GM12801 (cell line): Measurements from ENCODE around the gene WNK2.

Source experiments
- CTCF ChIP-seq: IDR thresholded peaks from one replicate; pipeline ENCODE4 v1.5.1; 2011; ENCODE audit warnings: control low read depth; ENCODE audit not compliant: insufficient read length; ENCODE audit errors: extremely low read depth

Gene WNK2

GRCh38 chr9:93203026-93203717 is 19.2 kb downstream of the WNK2 start:
- TF ChIP-seq CTCF, result no peak

- no peak for TF ChIP-seq CTCF
These were observed 20.0 kb downstream of the WNK2 start for GRCh38 chr9:93203718-93204469.

- no peak for TF ChIP-seq CTCF
These were observed 20.6 kb downstream of the WNK2 start for GRCh38 chr9:93204470-93205043.

GRCh38 chr9:93205045-93205768 is 21.3 kb downstream of the WNK2 start:
- TF ChIP-seq CTCF, result no peak

- TF ChIP-seq CTCF, result no peak
These were observed 22.1 kb downstream of the WNK2 start for GRCh38 chr9:93205896-93206575.

GRCh38 chr9:93206576-93207155 is 22.7 kb downstream of the WNK2 start:
- no peak for TF ChIP-seq CTCF
